Measurements from ENCODE around the gene BABAM2. TPM values are rescaled to one million over a fixed set of nuclear protein-coding genes. Genes with fewer than 3 reads are reported as not detected.

The BABAM2 gene
- total and polyA plus RNA-seq, 9 of the 15 experiments (the other 6 are each of a cell fraction or from before 2014, with no cell fraction given), result 10.9 to 37.4 (median 25.6) TPM

DNA sequence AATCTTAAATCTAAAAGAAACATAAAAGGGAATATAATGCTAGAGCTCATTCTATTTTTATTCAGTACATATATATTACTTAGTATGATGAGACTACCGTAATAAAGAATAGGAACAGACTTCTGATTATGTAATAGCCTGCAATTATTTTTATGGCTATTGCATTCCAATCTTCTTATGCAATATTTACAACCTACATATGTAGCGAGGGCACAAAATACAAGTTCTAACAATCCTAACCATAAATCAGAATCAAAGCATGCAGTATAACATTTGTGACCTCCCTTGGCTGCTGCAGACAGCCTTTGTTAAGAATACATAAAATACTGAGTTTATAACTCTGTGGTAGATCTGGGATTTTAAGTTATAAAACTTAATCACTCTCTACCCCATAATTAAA, 177.6 kb downstream of the BABAM2 start:
- Histone ChIP-seq H3K4me1 (replicated peaks in 1 of 2; ENCODE audit: control insufficient read depth in 2 of 2, insufficient read depth in 2 of 2, low read length in 2 of 2) (no peaks in the 10 kb centered on the region; a peak in 1 of 5 replicates), H3K4me3 (no peak overlapping the region), H2AFZ (ENCODE audit: low read depth, low read length) (no peak overlapping the region), H4K20me1 (replicated peaks; ENCODE audit: control insufficient read depth, insufficient read depth, low read length) (no peaks in the 10 kb centered on the region), H3K27me3 (ENCODE audit: control insufficient read depth in 2 of 2, insufficient read depth in 2 of 2, low read length in 2 of 2) (no peaks in the 10 kb centered on the region), H3K9me1 (ENCODE audit: control insufficient read depth, insufficient read depth, low read length) (no peaks in the 10 kb centered on the region), H3K79me2 (ENCODE audit: control insufficient read depth, insufficient read depth, low read length) (no peaks in the 10 kb centered on the region), H3K4me2 (ENCODE audit: insufficient read depth, low read length) (no peak overlapping the region), H3K9me3 (replicated peaks; ENCODE audit: control insufficient read depth, insufficient read depth, low read depth, low read length) (no peaks in the 10 kb centered on the region), H3K27ac (ENCODE audit: extremely low read depth, low read depth, low read length) (no peak overlapping the region), H3K36me3 (ENCODE audit: control insufficient read depth, insufficient read depth, low read length) (no peaks in the 10 kb centered on the region), H3K9ac (ENCODE audit: insufficient read depth in 1 of 2, low read depth in 2 of 2, low read length in 2 of 2) (no peak overlapping the region)
- DNase-seq (ENCODE audit: extremely low read depth in 1 of 4, low spot score in 3 of 4), result no peak
- WGBS (ENCODE audit: insufficient coverage, low coverage, missing lambda C conversion rate), result 48% methylated on average over 2 of the region's 2 CpGs
- no peak for ATAC-seq
- in situ Hi-C loops (cut with MboI) (no loop called here), intact Hi-C loops (cut with micrococcal nuclease) (no loop called here)
- ChIA-PET CTCF (ENCODE audit: low intra/inter-chr PET ratio) (no interaction called here), POLR2A (no interaction called here)
- BruUV-seq (replicated peaks), result no TSS peak
- no peak for FAIRE-seq
- peak; percentile 34; the same call in 1 of the 2 replicates for TF ChIP-seq CEBPB (tag; IDR thresholded peaks at IDR 0.05)
- TF ChIP-seq ZC3H4 (CRISPR knock-in tag; IDR thresholded peaks at IDR 0.05; ENCODE audit: borderline replicate concordance), result no peak
- TF ChIP-seq CEBPG (CRISPR knock-in tag; IDR thresholded peaks at IDR 0.05), result no peak
- peak; percentile 48 to 68 for TF ChIP-seq CEBPG (tag; conservative IDR thresholded peaks at IDR 0.05 in 1 of 2, IDR thresholded peaks at IDR 0.05 in 1 of 2)
- TF ChIP-seq HDAC6 (IDR thresholded peaks at IDR 0.05; ENCODE audit: low read depth, low read length), result no peak
- TF ChIP-seq L3MBTL2 (IDR thresholded peaks at IDR 0.05), result no peak
- TF ChIP-seq JUN (IDR thresholded peaks at IDR 0.05; ENCODE audit: borderline replicate concordance, low read depth, low read length), result no peak
- TF ChIP-seq JUN (CRISPR knock-in tag; IDR thresholded peaks at IDR 0.05; ENCODE audit: borderline replicate concordance), result no peak
- no peak for TF ChIP-seq RAD21 (CRISPR knock-in tag; conservative IDR thresholded peaks at IDR 0.05 in 1 of 2, IDR thresholded peaks at IDR 0.05 in 1 of 2)
- TF ChIP-seq ZNF165 (CRISPR knock-in tag; IDR thresholded peaks at IDR 0.05; ENCODE audit: borderline replicate concordance), result no peak
